Subcutaneous abdominal adipose tissue (tissue), 5 donors: ENCODE data around the gene IPPK.

Experiments used
- H3K27ac ChIP-seq: one replicate; pipeline ENCODE4 v1.7.0; 2013; ENCODE audit warnings: low read depth, mild to moderate bottlenecking, inconsistent platforms, low read length, moderate library complexity
- H3K27me3 ChIP-seq, 5 donors: one replicate each; pipeline ENCODE4 v1.7.0; 2013; ENCODE audit warnings: low read length in 5 of 5, inconsistent platforms in 1 of 5; ENCODE audit not compliant: control insufficient read depth in 5 of 5, insufficient read depth in 4 of 5
- H3K36me3 ChIP-seq, 5 donors: one replicate each; pipeline ENCODE4 v1.7.0; 2013; ENCODE audit warnings: low read length in 5 of 5; ENCODE audit not compliant: control insufficient read depth in 5 of 5, insufficient read depth in 5 of 5
- H3K4me1 ChIP-seq, 5 donors: one replicate each; pipeline ENCODE4 v1.7.0; 2013; ENCODE audit warnings: low read length in 5 of 5, mild to moderate bottlenecking in 3 of 5, moderate library complexity in 1 of 5; ENCODE audit not compliant: control insufficient read depth in 5 of 5, insufficient read depth in 5 of 5
- H3K4me3 ChIP-seq, 5 donors: one replicate each; pipeline ENCODE4 v1.7.0; 2013; ENCODE audit warnings: low read length in 5 of 5, low read depth in 1 of 5
- H3K9ac ChIP-seq, 5 donors: one replicate each; pipeline ENCODE4 v1.7.0; 2013; ENCODE audit warnings: low read length in 5 of 5, mild to moderate bottlenecking in 4 of 5, moderate library complexity in 3 of 5
- H3K9me3 ChIP-seq, 5 donors: one replicate each; pipeline ENCODE4 v1.7.0; 2013; ENCODE audit warnings: low read length in 5 of 5; ENCODE audit not compliant: control insufficient read depth in 5 of 5
- donor health status: healthy.
- donor health status: healthy.
- donor health status: healthy.
- donor health status: healthy.
- donor health status: healthy.

The IPPK gene

GRCh38 chr9:92666912-92667532 lies 2.9 kb downstream of the IPPK start:
- H3K9ac ChIP-seq: no peak overlapping the region
- no peaks in the 10 kb centered on the region for H3K9me3 ChIP-seq
- H3K4me3 ChIP-seq: no peak overlapping the region
- no peaks in the 10 kb centered on the region for H3K27me3 ChIP-seq
- peaks cover 0 to 26% (median 21%) of the 10 kb centered on the region in 5 donors for H3K4me1 ChIP-seq
- no peak overlapping the region for H3K27ac ChIP-seq
- H3K36me3 ChIP-seq: peaks cover 0 to 21% (median 13%) of the 10 kb centered on the region in 5 donors

- Histone ChIP-seq H3K27ac (no peak overlapping the region), H3K36me3 (peaks cover 0 to 21% (median 13%) of the 10 kb centered on the region in 5 donors), H3K9me3 (no peaks in the 10 kb centered on the region), H3K9ac (peak overlapping the region in 1 of 5 donors; percentile 1), H3K4me3 (no peak overlapping the region), H3K27me3 (no peaks in the 10 kb centered on the region), H3K4me1 (peaks cover 0 to 24% (median 17%) of the 10 kb centered on the region in 5 donors)
Measured at GRCh38 chr9:92666236-92666635, 3.7 kb downstream of the IPPK start.

GRCh38 chr9:92665836-92666235 lies 4.1 kb downstream of the IPPK start:
- H3K36me3 ChIP-seq: peaks cover 0 to 21% (median 13%) of the 10 kb centered on the region in 5 donors
- no peaks in the 10 kb centered on the region for H3K9me3 ChIP-seq

GRCh38 chr9:92664394-92665152 lies 5.4 kb downstream of the IPPK start:
- Histone ChIP-seq H3K4me1 (peaks cover 0 to 14% (median 13%) of the 10 kb centered on the region in 5 donors), H3K27me3 (no peaks in the 10 kb centered on the region), H3K36me3 (peaks cover 0 to 21% (median 13%) of the 10 kb centered on the region in 5 donors), H3K27ac (no peak overlapping the region), H3K4me3 (no peak overlapping the region), H3K9ac (no peak overlapping the region), H3K9me3 (no peaks in the 10 kb centered on the region)

More at GRCh38 chr9:92665836-92666235, 4.1 kb downstream of the IPPK start:
- H3K9ac ChIP-seq: peak overlapping the region in 1 of 5 donors; percentile 1
- H3K4me3 ChIP-seq: no peak overlapping the region
- H3K27ac ChIP-seq: no peak overlapping the region
- H3K4me1 ChIP-seq: peaks cover 0 to 20% (median 13%) of the 10 kb centered on the region in 5 donors
- no peaks in the 10 kb centered on the region for H3K27me3 ChIP-seq

GRCh38 chr9:92663951-92664350 lies 6.0 kb downstream of the IPPK start:
- no peaks in the 10 kb centered on the region for H3K9me3 ChIP-seq
- H3K27me3 ChIP-seq: no peaks in the 10 kb centered on the region
- H3K4me1 ChIP-seq: peaks cover 0 to 8% (median 6%) of the 10 kb centered on the region in 5 donors
- no peak overlapping the region for H3K27ac ChIP-seq
- H3K4me3 ChIP-seq: no peak overlapping the region
- peaks cover 0 to 21% (median 13%) of the 10 kb centered on the region in 5 donors for H3K36me3 ChIP-seq
- no peak overlapping the region for H3K9ac ChIP-seq

- Histone ChIP-seq H3K4me1 (no peaks in the 10 kb centered on the region), H3K9me3 (no peaks in the 10 kb centered on the region)
Measured at GRCh38 chr9:92663126-92663525, 6.8 kb downstream of the IPPK start.

GRCh38 chr9:92661743-92662142 lies 8.2 kb downstream of the IPPK start:
- no peak overlapping the region for H3K4me3 ChIP-seq
- H3K27ac ChIP-seq: no peak overlapping the region
- H3K27me3 ChIP-seq: no peaks in the 10 kb centered on the region
- H3K9ac ChIP-seq: no peak overlapping the region
- no peaks in the 10 kb centered on the region for H3K9me3 ChIP-seq
- H3K36me3 ChIP-seq: peaks cover 0 to 34% (median 17%) of the 10 kb centered on the region in 5 donors
- no peaks in the 10 kb centered on the region for H3K4me1 ChIP-seq

More at GRCh38 chr9:92663126-92663525, 6.8 kb downstream of the IPPK start:
- peaks cover 0 to 24% (median 15%) of the 10 kb centered on the region in 5 donors for H3K36me3 ChIP-seq
- no peak overlapping the region for H3K4me3 ChIP-seq
- no peaks in the 10 kb centered on the region for H3K27me3 ChIP-seq
- H3K9ac ChIP-seq: no peak overlapping the region
- no peak overlapping the region for H3K27ac ChIP-seq

- Histone ChIP-seq H3K27me3 (no peaks in the 10 kb centered on the region), H3K9ac (no peak overlapping the region), H3K4me1 (no peaks in the 10 kb centered on the region), H3K4me3 (no peak overlapping the region), H3K36me3 (peaks cover 0 to 34% (median 18%) of the 10 kb centered on the region in 5 donors), H3K27ac (no peak overlapping the region), H3K9me3 (no peaks in the 10 kb centered on the region)
Measured at GRCh38 chr9:92661127-92661526, 8.8 kb downstream of the IPPK start.

GRCh38 chr9:92660266-92660665 lies 9.7 kb downstream of the IPPK start:
- Histone ChIP-seq H3K27me3 (no peaks in the 10 kb centered on the region), H3K27ac (no peak overlapping the region), H3K36me3 (peaks cover 0 to 38% (median 24%) of the 10 kb centered on the region in 5 donors), H3K9ac (no peak overlapping the region), H3K4me1 (peaks cover 0 to 3% (median 0%) of the 10 kb centered on the region in 5 donors), H3K9me3 (no peaks in the 10 kb centered on the region), H3K4me3 (no peak overlapping the region)

GRCh38 chr9:92659601-92660000 lies 10.3 kb downstream of the IPPK start:
- H3K9me3 ChIP-seq: no peaks in the 10 kb centered on the region
- H3K27ac ChIP-seq: no peak overlapping the region
- H3K4me1 ChIP-seq: peaks cover 0 to 10% (median 6%) of the 10 kb centered on the region in 5 donors
- no peak overlapping the region for H3K9ac ChIP-seq
- no peaks in the 10 kb centered on the region for H3K27me3 ChIP-seq
- H3K4me3 ChIP-seq: no peak overlapping the region
- H3K36me3 ChIP-seq: peaks cover 0 to 44% (median 31%) of the 10 kb centered on the region in 5 donors
